Sigmoid colon (tissue), 7 donors: ENCODE data around the gene GCNT2. TPM values are rescaled to one million over a fixed set of nuclear protein-coding genes. Genes with fewer than 3 reads are reported as not detected.

Source experiments
- DNase-seq: peaks from one replicate; pipeline ENCODE4 v3.0.0-alpha.2; 2019
- H3K27ac ChIP-seq, 4 donors: fragments of 200-600 bp; sonication (generic); one replicate each; pipeline ENCODE4 v1.5.1; 2016 to 2019; ENCODE audit warnings: mild to moderate bottlenecking in 1 of 4
- H3K27me3 ChIP-seq, 3 donors: fragments of 200-600 bp; sonication (generic); one replicate each; pipeline ENCODE4 v1.5.1; 2019; ENCODE audit warnings: mild to moderate bottlenecking in 1 of 3
- H3K36me3 ChIP-seq, 4 donors: fragments of 200-600 bp; sonication (generic); one replicate each; pipeline ENCODE4 v1.5.1; 2016 to 2019
- H3K4me1 ChIP-seq, 4 donors: fragments of 200-600 bp; sonication (generic); one replicate each; pipeline ENCODE4 v1.5.1; 2017 to 2019
- H3K4me3 ChIP-seq, 4 donors: fragments of 200-600 bp; sonication (generic); one replicate each; pipeline ENCODE4 v1.5.1; 2017 to 2019; ENCODE audit warnings: mild to moderate bottlenecking in 2 of 4, moderate library complexity in 1 of 4
- H3K9me3 ChIP-seq, 4 donors: fragments of 200-600 bp in 3 of 4; sonication (generic) in 3 of 4; one replicate each; pipeline versions ENCODE4 v1.5.1 to v1.6.1; 2013 to 2019
- CTCF ChIP-seq, 4 experiments: fragments of 450-650 bp in 3 of 4; fragments of 200-600 bp in 1 of 4; IDR thresholded peaks; one replicate each; pipeline ENCODE4 v1.5.1; 2016 to 2019; ENCODE audit warnings: antibody characterized with exemption in 4 of 4, mild to moderate bottlenecking in 3 of 4, moderate library complexity in 2 of 4
- EP300 ChIP-seq, 4 donors: sonication (generic); formaldehyde crosslinking; IDR thresholded peaks; one replicate each; pipeline ENCODE4 v1.6.1; 2017; ENCODE audit warnings: antibody characterized with exemption in 4 of 4
- POLR2A ChIP-seq, 2 donors: fragments of 450-650 bp; IDR thresholded peaks; one replicate each; pipeline ENCODE4 v1.6.1; 2016; ENCODE audit warnings: antibody characterized with exemption in 2 of 2, mild to moderate bottlenecking in 2 of 2, moderate library complexity in 2 of 2
- POLR2AphosphoS5 ChIP-seq, 4 donors: sonication (generic); formaldehyde crosslinking; IDR thresholded peaks; one replicate each; pipeline ENCODE4 v1.6.1; 2017; ENCODE audit warnings: antibody characterized with exemption in 4 of 4
- WGBS, 2 donors: extraction: QIAGEN DNeasy Blood & Tissue Kit; methylation state at CpG; one replicate each; pipeline ENCODE4 v1.1.7; 2013; 5-methylcytosine and 5-hydroxymethylcytosine counted together
- intact Hi-C: fragments of 100-400 bp; cut with DNase I; formaldehyde crosslinking; loops from one replicate; pipeline ENCODE4 v1.15.1; 2023
- polyA plus RNA-seq, 3 donors: library from polyadenylated mRNA; stranded (reverse); fragments of 200-250 nt; gene quantifications; one replicate each; pipeline ENCODE4 v1.2.3, GENCODE V29; 2013
- total RNA-seq, 4 donors: library from RNA; depleted of rRNA; stranded (reverse); fragments of >200 nt; gene quantifications; one replicate each; pipeline ENCODE4 v1.1.0, GENCODE V29; 2016
- donor health status: healthy with polysubstance abuse.
- donor health status: Bipolar disorder and iron deficiency.
- donor health status: healthy.

The GCNT2 gene
- total and polyA plus RNA-seq, 7 donors, result 2.4 to 26.9 (median 13.2) TPM

GRCh38 chr6:10617008-10617696 is 96.0 kb downstream of the GCNT2 start:
- Histone ChIP-seq H3K9me3 (no peaks in the 10 kb centered on the region), H3K4me1 (peaks cover 0 to 58% (median 44%) of the 10 kb centered on the region in 4 donors), H3K27me3 (no peaks in the 10 kb centered on the region), H3K27ac (peak overlapping the region in 3 of 4 donors; percentile 24 to 80 (median 64)), H3K4me3 (no peak overlapping the region), H3K36me3 (no peaks in the 10 kb centered on the region)
- 97 to 98% methylated on average over 42 of the region's 42 CpGs for WGBS, 2 donors
- no peak for DNase-seq
- no peak for TF ChIP-seq POLR2AphosphoS5 (IDR thresholded peaks at IDR 0.05)
- no peak for TF ChIP-seq CTCF (IDR thresholded peaks at IDR 0.05)
- no peak for TF ChIP-seq EP300 (IDR thresholded peaks at IDR 0.05)
- TF ChIP-seq POLR2A (IDR thresholded peaks at IDR 0.05), result no peak
- intact Hi-C loops, result no loop called here

- Histone ChIP-seq H3K9me3 (no peaks in the 10 kb centered on the region), H3K27ac (peak overlapping the region in 3 of 4 donors; percentile 32 to 80 (median 45)), H3K27me3 (no peaks in the 10 kb centered on the region), H3K36me3 (no peaks in the 10 kb centered on the region), H3K4me3 (no peak overlapping the region), H3K4me1 (peaks cover 0 to 46% (median 33%) of the 10 kb centered on the region in 4 donors)
- 76 to 84% methylated on average over 3 of the region's 3 CpGs for WGBS, 2 donors
- intact Hi-C loops, result no loop called here
- TF ChIP-seq CTCF (IDR thresholded peaks at IDR 0.05), result no peak
- TF ChIP-seq POLR2AphosphoS5 (IDR thresholded peaks at IDR 0.05), result no peak
- no peak for TF ChIP-seq POLR2A (IDR thresholded peaks at IDR 0.05)
- no peak for TF ChIP-seq EP300 (IDR thresholded peaks at IDR 0.05)
- no peak for DNase-seq
These were observed 97.3 kb downstream of the GCNT2 start for GRCh38 chr6:10618409-10618808.

GRCh38 chr6:10621213-10621612 is 100.1 kb downstream of the GCNT2 start:
- Histone ChIP-seq H3K27ac (peak overlapping the region in 2 of 4 donors; percentile 34 to 49), H3K36me3 (peaks cover 0 to 5% (median 0%) of the 10 kb centered on the region in 4 donors), H3K27me3 (no peaks in the 10 kb centered on the region), H3K4me1 (peaks cover 0 to 33% (median 22%) of the 10 kb centered on the region in 4 donors), H3K4me3 (no peak overlapping the region), H3K9me3 (no peaks in the 10 kb centered on the region)
- no peak for DNase-seq
- WGBS, 2 donors, result 66 to 87% methylated on average over 5 of the region's 5 CpGs
- no peak for TF ChIP-seq POLR2A (IDR thresholded peaks at IDR 0.05)
- TF ChIP-seq POLR2AphosphoS5 (IDR thresholded peaks at IDR 0.05), result no peak
- no peak for TF ChIP-seq EP300 (IDR thresholded peaks at IDR 0.05)
- TF ChIP-seq CTCF (IDR thresholded peaks at IDR 0.05), result no peak
- intact Hi-C loops, result no loop called here

- H3K27ac ChIP-seq, result peak overlapping the region in 2 of 4 donors; percentile 29 to 49
- 95 to 98% methylated on average over 4 of the region's 4 CpGs for WGBS, 2 donors
- TF ChIP-seq EP300 (IDR thresholded peaks at IDR 0.05) (no peak), POLR2A (IDR thresholded peaks at IDR 0.05) (no peak), POLR2AphosphoS5 (IDR thresholded peaks at IDR 0.05) (no peak)
- H3K27me3 ChIP-seq, result no peaks in the 10 kb centered on the region
- intact Hi-C loops, result no loop called here
- no peak for DNase-seq
- peaks cover 0 to 5% (median 0%) of the 10 kb centered on the region in 4 donors for H3K36me3 ChIP-seq
- H3K4me1 ChIP-seq, result peaks cover 0 to 38% (median 24%) of the 10 kb centered on the region in 4 donors
- H3K4me3 ChIP-seq, result no peak overlapping the region
- H3K9me3 ChIP-seq, result no peaks in the 10 kb centered on the region
These were observed 100.7 kb downstream of the GCNT2 start for GRCh38 chr6:10621847-10622246.

GRCh38 chr6:10624836-10625235 is 103.7 kb downstream of the GCNT2 start:
- TF ChIP-seq CTCF (IDR thresholded peaks at IDR 0.05) (no peak), POLR2AphosphoS5 (IDR thresholded peaks at IDR 0.05) (no peak)
- intact Hi-C loops, result loop anchor here (5.0 kb wide), 1 partner anchor 67 kb away; the partner anchor contains the start of genes C6orf52 and PAK1IP1
- Histone ChIP-seq H3K4me3 (no peak overlapping the region), H3K4me1 (peaks cover 0 to 32% (median 14%) of the 10 kb centered on the region in 4 donors), H3K36me3 (peaks cover 0 to 5% (median 0%) of the 10 kb centered on the region in 4 donors), H3K27me3 (no peaks in the 10 kb centered on the region), H3K9me3 (no peaks in the 10 kb centered on the region), H3K27ac (no peak overlapping the region)
- 90 to 94% methylated on average over 5 of the region's 5 CpGs for WGBS, 2 donors
- no peak for DNase-seq
